GM18517 (cell line): ENCODE results near the gene ZIC5.
"Not testable (repeated sequence)": the region's sequence is repeated elsewhere in the genome, so short reads cannot be mapped to it uniquely, and the experiment has no call there.

Experiments used
- ATAC-seq: cut with Tn5 transposase; IDR thresholded peaks from one replicate; pipeline ENCODE4 v1.9.1; 2021; ENCODE audit warnings: mild to moderate bottlenecking, moderate library complexity; ENCODE audit not compliant: unreplicated experiment

The ZIC5 gene

DNA sequence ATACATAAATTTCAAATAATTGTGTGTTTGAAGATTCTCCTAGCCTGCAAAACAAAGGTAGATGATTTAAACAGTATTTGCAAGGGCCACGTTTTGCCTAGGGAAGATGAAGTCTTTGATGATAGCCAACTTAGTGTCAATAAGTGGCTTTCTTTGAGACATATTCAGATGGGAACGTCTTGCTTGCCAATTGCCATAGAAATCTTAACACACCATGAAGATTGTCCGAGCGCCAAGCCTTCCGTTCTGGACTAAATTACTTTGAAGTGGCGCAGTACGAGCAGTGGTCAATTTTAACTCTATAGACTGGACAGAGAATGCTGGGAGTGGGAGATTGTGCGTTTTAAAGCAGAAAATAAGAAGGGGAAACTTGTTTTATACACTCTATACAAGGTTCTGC is 9.9 kb downstream of the ZIC5 start:
- no peak for ATAC-seq

GRCh38 chr13:99960663-99961311 is 10.8 kb downstream of the ZIC5 start:
- no peak for ATAC-seq

DNA sequence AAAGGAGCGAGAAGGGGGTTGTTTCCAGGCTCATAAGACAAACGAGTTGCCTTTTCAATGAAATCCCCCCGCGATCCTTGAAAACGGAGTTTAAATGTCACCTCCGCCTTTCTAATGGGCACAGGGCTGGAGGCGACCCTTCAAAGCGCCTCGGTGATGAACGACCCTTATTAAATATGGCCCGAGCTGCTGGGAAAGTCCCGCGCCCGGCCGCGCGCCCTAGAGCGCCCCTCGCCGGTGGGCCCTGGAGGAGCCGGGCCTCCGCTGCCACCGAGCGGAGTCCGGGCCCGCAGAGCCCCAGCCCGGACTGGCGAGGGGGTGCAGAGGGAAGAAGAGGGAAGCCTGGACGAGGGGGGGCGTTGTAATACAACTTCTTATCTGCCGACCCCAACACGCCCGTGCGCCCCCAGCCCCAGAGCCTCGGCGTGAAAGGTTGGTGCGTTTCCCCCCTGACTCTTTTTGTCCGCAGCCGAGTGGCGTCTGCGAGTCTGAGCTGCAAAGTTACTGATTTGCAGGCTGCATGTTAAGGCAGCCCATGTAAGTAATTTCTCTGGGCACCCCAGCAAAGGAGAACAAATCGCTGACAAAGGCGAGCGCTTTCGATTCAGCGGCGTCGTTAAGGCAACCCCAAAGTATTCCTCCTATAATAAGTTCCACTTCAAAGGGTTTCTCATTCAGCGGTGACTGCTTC is 11.9 kb downstream of the ZIC5 start:
- ATAC-seq = no peak

DNA sequence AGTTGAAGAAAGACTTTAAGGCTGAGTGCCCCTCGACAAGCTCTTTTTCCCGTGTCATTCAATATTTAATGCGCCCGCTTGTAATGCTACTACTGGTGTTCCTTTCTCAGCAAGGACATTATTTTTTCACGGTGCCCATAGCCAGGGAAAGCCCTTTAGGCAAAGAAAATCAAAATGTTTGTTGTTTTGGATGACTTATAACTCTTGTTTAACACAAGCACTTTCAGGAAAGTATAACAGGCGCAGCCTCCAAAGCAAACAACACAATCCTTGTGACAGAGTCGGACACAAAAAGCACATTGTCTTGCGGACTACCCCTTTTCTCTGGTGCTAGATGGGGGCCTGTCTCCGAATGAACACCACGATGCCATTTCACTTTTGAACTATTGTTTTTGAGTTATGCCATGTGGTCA is 12.4 kb downstream of the ZIC5 start:
- no peak for ATAC-seq

DNA sequence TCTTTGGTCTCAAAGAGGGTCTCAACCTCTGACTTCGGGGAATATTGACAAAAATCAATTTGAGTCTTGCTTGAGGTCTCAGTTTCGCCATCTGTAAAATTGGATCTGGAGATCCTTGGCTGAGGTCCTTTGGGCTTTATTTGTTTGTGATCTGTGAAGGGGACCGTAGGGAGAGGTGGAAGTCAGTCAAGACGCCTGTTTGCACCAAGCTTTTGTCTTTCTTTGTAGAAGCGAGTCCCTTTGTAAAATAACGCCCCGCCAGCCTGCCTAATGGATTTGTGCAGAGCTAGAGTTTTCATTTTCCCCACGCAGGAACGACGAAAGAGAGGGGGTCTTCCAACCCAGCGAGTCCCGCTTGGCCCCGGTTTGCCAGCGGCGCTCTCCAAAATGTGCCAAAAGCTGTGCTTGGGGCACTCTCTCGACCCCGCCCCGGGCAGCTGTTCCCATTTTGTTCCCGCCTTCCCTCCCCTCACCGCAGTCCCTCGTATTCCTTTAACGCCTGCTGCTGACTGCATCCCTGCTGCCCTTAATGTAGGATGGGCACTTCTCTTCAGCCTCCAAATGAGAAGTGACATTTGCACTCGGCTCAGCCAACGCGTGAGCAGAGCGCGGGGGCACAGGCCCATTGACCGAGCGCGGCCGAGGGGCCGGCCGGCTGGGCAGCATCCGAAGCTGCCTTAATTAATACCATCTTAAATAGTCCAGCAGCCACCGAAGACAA is 13.0 kb downstream of the ZIC5 start:
- ATAC-seq = no peak

- ATAC-seq = no peak
These were observed 14.9 kb downstream of the ZIC5 start for GRCh38 chr13:99956473-99957349.

GRCh38 chr13:99955747-99956472 is 15.7 kb downstream of the ZIC5 start:
- ATAC-seq = no peak

DNA sequence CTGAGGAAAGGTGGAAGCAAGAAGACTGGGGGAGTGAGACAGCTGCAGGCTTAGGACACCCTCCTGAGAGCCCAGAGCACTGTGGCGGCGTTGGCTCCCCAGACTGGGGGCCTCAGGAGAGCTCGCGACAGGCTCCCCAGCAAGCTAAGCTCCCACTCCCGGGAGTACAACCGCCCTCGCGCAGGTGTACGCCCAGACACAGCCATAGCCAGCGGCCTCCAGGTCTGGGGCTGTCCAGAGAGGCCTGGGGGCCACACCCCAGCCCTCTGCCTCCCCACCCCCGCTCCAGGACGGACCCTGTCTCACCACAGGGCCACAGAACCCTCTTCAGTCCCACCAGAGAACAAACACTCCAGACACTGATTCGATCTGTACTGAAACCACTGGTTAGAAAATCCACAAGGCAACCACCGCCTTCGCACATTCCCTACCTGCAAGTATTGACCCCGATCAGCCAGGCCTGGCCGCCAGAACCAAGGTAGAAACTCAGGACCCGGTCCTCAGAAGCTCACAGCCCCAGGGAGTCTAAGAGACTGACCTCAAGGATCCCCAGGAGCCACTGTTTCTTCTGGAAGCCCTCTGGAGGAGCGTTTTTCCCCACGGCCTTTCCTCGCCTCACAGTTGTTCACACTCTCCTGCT is 16.3 kb downstream of the ZIC5 start:
- ATAC-seq = no peak

DNA sequence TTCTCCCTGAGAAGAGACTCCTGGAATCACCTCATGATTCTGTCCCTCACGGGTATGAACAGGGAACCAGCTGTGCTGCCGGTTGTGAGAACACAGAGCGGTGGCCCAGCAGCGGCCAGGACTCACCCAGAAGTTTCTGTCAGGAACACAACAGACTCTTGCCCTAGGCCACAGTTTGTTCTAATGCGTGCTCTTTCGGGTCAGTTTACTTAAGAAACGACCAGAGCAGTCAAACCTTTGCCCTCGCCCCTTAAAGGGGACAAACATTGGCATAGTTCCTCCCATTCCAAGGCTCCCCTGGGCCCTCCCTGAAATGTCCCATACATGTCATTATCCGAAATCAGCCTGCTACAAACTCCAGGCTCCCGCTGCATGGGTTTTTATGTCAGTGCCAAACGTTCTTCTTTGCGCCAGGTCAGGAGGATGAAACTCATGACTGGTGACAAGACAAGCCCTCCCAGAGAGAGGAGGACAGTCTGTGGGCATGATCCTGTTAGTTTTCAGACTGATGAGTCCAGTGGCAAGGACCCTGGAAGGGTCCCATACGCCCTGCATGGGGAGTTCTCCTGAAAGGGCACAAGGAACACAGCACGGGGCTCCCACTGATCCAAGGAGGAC is 18.3 kb downstream of the ZIC5 start:
- no peak for ATAC-seq

DNA sequence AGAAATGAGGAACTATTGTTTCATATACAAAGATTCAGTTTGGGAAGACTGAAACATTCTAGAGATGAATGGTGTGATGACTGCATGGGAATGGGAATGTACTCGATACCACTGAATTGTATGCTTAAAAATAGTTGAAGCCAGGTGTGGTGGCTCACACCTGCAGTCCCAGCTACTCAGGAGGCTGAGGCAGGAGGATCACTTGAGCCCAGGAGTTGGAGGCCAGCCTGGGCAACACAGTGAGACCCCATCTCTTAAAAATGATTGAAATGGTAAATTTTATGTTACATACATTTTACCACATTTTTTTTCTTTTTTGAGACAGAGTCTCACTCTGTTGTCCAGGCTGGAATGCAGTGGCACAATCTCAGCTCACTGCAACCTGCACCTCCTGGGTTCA is 19.9 kb downstream of the ZIC5 start:
- not testable (repeated sequence) for ATAC-seq

- ATAC-seq = no peak
These were observed 21.7 kb downstream of the ZIC5 start for GRCh38 chr13:99949679-99950413.

DNA sequence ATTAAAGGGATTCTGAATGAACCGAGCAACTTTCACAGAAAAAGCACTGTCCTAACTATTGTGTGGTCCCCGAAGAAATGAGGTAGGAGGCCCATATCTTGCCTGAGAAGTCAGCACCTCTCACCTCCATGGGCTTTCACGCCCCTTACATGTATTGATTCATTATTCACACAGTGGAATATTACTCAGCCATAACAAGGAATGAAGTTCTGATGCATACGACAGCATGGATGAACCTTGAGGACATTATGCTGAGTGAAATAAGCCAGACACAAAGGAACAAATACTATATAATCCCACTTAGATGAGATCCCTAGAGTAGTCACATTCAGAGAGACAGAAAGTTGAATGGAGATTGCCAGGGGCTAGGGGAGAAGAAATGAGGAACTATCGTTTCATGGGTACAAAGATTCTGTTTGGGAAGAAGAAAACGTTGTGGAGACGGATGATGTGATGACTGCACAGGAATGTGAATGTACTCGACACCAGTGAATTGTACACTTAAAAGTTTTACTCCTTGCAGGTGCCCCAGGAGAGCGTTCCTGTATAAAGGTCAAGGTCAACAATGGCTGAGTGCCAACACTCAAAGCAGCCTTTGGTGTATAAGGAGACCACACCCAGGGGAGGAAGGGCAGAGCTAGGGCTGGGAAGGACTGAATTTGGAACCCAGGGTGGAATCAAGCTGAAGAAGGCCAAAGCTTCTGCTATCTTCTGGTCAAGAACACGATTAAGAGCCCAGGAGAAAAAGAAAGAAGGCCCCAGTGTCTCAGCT is 22.5 kb downstream of the ZIC5 start:
- ATAC-seq = no peak

DNA sequence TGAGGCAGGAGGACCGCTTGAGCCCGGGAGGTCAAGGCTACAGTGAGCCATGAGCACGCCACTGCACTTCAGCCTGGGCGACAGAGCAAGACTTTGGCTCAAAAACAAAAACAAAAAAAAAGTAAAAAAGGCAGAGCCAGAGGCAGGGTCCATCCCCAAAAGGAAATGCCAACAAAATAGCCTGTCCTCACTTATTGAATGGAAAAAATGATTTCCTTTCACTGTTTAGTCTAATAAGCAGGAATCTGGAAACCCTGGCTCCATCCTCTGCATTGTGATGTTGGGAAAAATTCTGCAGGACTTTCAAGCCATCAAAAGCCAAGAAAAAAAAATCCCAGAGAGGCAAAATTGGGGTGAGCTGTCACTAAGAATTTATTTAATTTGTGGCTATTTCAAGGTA is 23.2 kb downstream of the ZIC5 start:
- no peak for ATAC-seq

DNA sequence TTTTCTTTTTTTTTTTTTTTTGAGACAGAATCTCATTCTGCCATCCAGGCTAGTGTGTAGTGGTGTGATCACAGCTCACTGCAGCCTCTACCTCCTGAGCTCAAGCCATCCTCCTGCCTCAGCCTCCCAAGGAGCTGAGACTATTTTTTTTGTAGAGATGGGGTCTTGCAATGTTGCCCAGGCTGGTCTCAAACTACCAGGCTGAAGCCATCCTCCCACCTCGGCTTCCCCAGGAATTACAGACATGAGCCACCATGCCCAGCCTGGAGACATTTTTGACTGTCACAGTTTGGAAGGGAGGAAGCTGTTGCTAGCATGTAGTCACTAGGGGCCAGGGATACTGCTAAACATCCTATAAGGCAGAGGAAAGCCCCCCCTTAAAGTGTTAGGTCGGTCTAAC is 23.9 kb downstream of the ZIC5 start:
- no peak for ATAC-seq

DNA sequence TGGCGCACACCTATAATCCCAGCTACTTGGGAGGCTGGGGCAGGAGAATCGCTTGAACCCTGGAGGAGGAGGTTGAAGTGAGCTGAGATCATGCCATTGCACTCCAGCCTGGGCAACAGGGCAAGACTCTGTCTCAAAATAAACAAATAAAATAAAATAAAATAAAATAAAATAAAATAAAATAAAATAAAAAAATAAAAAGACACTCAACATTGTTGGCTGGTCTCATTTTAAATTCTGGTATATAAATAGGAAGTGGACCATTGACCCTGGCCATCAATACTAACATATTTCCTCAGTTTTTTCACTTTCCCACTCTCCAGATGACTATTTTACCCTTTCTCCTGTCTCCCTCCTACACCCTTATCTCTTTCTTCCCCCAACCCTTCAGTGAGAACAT is 26.1 kb downstream of the ZIC5 start:
- ATAC-seq = not testable (repeated sequence)

DNA sequence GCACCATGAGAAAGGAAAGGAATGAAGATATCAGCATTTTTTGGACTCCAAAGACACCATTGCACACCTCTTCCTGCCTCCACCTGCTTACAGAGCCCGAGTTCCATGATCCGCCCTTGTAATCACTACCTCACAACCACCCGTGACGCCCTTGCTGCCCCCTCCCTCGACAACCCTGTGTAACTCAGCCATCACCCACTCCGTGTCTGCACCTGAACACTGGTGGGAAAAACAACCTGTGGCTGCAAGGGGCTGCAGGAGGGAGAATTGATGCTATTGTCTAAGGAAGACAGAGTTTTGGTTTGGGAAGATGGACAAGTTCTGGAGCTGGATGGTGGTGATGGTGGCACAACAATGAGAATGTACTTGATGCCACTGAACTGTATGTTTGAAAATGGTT is 27.0 kb downstream of the ZIC5 start:
- ATAC-seq = no peak

DNA sequence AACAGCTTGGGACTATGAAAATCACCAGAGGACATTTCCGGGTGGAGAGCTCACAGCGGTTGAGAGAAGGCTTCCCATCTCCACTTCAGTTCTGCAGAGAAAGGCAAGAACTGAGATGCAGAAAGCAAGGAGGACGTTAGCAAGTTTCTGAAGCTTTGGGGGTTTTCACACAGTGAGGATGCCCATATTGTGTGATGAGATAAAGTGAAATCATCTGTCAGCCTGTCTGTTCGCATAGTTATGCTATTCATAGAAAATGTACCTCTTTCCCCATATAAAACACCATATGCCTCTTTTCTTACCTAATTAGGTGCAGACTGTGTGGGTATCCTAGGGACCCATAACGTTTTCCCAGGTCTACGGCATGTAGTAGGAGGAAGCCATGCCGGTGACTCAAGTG is 27.5 kb downstream of the ZIC5 start:
- no peak for ATAC-seq

DNA sequence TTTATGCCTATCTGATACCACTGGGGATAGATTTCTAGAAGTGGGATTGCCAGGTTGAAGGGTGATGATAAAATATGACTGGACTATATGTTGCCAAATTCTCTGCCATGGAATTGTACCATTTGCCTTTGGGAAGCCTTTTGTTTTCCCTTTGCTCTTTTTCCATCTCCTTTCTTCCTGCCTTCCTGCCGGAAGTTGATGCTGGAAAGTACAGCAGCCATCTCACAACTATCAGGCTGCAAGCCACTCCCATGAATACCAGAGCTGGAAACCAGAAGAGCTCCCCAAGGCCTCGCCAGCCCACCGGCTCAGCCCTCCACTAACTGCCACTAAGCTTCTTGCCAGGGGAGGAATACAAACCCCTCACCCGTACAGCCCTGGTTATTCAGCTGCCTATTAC is 29.7 kb downstream of the ZIC5 start:
- no peak for ATAC-seq
